ENCODE results near the gene COQ3.

The COQ3 gene

DNA sequence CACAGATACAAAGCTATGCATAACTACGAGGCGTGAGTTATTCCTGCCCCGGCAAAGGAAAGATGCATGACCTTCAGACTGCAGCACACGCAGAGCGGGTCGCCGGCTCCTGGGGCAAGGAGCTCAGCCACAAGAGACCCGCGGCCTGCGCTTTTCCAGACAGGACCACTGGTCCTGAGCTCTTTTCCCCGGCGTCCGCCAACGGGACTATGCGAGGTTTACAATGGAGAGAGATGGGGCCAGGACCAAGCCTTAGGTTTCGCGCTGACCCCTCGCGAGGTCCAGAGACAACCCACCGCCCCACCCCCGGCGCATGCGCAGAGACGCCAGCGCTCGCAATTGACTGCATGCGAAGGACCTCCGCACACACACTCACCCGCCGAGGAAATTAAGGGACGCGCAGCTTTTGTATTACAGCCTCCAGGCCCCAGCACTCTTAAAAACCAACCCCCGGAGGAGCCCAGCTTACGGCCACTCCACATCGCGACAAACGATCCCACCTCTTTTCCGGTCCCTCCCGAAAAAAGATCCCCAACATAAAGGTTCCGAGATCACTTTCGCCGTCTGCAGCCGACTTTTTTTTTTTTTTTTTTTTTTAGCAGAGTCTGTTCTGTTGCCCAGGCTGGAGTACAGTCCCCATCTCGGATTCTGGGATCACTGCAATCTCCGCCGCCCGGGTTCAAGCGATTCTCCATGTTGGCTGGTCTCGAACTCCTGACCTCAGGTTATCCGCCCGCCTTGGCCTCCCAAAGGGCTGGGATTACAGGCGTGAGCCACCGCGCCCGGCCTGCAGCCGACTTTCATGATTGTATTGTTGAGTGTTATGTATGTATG is at the start of gene COQ3:
TSS of gene COQ3 (minus strand) at position 498 of the 834 bp plus-strand sequence. CDS start at position 482, 16 bp downstream.
- peak; percentile 74 for DNase-seq

- DNase-seq: no peak
Observed at GRCh38 chr6:99434702-99435530, 40.9 kb upstream of the COQ3 start.

DNA sequence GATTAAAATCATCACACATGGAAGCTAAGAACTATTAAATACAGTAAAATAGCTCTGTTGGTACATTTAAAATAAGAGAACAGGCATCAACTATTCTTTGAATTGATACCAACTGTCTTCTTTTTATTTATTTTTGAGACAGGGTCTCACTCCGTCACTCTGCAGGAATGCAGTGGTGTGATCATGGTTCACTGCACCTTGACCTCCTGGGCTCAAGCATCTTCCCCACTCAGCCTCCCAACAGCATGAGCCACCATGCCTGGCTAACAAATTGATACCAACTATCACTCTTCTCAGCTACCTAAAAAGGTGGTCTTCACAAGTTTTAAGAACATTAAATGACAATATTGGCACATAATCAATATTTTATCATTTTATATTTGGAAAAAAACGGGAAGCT is 38.9 kb upstream of the COQ3 start:
- no peak for DNase-seq

- no peak for DNase-seq
Observed at GRCh38 chr6:99431901-99432300, 37.9 kb upstream of the COQ3 start.

DNA sequence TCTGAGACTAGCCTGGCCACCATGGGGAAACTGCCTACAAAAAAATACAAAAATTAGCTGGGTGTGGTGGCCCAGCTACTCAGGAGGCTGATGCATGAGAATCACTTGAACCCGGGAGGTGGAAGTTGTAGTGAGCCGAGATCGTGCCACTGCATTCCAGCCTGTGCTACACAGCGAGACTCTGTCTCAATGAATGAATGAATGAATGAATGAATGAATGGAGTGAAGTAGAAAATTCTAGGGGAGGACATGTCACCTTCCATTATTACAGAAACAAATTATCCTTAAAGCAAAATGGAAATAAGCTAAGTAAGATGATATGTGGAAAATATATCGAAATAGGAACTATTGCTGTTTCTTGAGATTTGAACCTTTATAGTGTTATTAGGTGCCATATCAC is 34.0 kb upstream of the COQ3 start:
- DNase-seq: no peak

- no peak for DNase-seq
Observed at GRCh38 chr6:99426451-99426757, 32.4 kb upstream of the COQ3 start.

GRCh38 chr6:99425647-99426450 is 31.9 kb upstream of the COQ3 start:
- peak; percentile 63 for DNase-seq

GRCh38 chr6:99424761-99425646 is 31.0 kb upstream of the COQ3 start, which contains the start of gene PNISR:
PNISR (minus strand) TSS chr6:99425308; CDS start chr6:99414659, 10,649 bp downstream.
- DNase-seq: peak; percentile 92

- no peak for DNase-seq
Observed at GRCh38 chr6:99424022-99424421, 30.0 kb upstream of the COQ3 start.

GRCh38 chr6:99422912-99423311 is 28.9 kb upstream of the COQ3 start:
- DNase-seq: no peak

- no peak for DNase-seq
Observed at GRCh38 chr6:99416892-99417767, 23.1 kb upstream of the COQ3 start.

- no peak for DNase-seq
Observed at GRCh38 chr6:99416226-99416625, 22.2 kb upstream of the COQ3 start.

- no peak for DNase-seq
Observed at GRCh38 chr6:99415446-99415845, 21.5 kb upstream of the COQ3 start.

DNA sequence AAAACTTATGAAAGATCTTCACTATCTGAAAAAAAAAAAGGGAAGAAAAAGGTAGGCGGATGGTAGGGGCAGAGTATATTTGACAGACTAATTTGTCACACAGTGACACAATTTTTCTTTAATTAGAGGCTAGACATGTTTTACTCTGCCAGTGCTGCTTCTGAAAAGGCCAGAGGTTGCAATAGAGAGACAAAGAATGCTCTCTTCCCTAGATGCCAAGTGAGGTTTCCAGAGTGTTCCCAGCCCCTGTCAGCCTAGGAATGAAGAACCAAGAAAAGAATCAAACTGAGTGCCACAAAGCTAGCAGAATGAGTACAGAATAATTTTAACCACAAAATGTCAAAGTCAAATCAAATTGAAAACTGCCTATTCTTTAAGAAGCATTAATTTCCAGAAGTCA is 18.1 kb upstream of the COQ3 start:
- DNase-seq: no peak

DNA sequence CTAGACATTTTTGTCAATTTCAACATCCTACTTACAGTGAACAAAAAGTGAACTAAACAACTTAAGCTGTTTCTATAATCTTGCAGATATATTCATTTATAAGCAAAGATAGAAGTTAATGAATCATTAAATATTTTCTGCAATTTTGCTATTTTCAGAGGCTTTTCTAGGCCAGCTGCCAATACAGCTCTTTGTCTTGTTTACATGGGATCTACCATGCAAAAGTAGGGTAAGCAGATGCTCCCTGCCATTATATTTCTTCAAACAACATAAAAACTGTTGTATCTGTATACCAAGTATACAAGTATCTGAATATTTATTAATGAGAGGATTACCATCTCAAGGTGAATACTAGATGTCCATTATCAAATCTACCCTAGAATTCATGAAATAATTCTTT is 15.7 kb upstream of the COQ3 start:
- no peak for DNase-seq

DNA sequence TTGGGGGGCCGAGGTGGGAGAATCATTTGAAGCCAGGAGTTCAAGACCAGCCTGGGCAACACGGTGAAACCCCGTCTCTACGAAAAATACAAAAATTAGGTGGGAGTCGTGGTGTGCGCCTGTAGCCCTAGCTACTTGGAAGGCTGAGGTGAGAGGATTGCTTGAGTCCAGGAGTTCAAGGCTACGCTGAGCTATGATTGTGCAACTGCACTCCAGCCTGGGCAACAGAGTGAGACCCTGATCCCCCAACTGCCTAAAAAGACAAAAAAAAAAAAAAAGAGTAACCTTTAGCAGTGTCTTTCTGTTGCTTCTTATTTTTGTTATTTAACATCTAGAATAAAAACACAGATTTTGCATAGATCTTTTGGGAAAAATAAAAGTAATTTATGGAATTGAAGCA is 13.1 kb upstream of the COQ3 start:
- no peak for DNase-seq

DNA sequence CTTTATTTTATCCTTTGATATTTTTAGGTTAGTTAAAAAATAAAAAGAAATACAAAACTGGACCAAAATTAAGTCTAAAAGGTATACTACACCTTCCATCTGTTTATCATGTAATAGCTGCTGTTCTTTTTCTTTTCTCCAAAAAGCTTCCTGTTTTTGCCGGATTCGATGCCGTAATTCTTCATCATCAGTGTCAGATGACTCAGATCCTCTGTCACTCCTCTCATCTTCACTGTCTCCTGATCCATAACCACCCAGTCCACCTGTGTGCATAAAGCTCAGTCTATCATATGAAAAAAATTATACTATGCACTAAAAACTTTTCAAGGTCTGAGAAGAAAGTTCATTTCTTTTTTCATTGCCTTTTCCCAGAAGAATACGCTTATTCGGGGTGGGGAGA is 8.5 kb upstream of the COQ3 start:
- no peak for DNase-seq

DNA sequence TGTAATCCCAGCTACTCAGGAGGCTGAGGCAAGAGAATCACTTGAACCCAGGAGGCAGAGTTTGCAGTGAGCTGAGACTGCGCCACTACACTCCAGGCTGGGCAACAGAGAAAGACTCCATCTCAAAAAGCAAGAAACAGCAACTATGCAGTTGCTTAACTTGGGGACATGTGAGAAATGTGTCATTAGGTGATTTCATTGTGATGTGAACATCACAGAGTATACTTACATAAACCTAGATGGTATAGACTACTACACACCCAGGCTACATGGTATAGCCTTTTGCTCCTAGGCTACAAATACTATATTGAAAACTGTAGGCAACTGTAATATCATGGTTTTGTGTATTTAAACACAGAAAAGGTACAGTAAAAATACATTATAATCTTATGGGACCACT is 3.3 kb upstream of the COQ3 start:
- DNase-seq: no peak

DNA sequence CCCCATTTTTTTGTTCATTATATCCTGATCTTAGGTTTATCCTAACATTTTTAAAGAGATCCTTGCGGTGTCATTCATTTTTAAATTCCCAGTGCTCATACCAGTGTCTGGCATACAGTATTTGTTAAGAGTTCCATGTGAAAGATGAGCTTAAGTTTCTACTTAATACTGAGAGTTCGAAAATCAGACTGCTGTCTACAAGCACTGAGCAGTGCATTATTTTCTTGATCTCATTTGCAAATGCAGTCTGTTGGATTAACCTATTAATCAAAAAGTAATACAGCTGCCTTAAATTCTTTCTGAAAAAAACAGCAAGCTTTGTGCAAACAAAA is 663 bp downstream of the COQ3 start:
- no peak for DNase-seq

GRCh38 chr6:99390896-99391295 is 3.1 kb downstream of the COQ3 start:
- DNase-seq: no peak

- no peak for DNase-seq
Observed at GRCh38 chr6:99384507-99384906, 9.5 kb downstream of the COQ3 start.
